Mammary epithelial cell (primary cell): ENCODE data around the gene PRSS33.

Experiments used
- EZH2 ChIP-seq: IDR thresholded peaks from 2 replicates; pipeline ENCODE4 v1.6.1; 2012; ENCODE audit warnings: low read length, inconsistent platforms, borderline replicate concordance
- TF ChIP-seq, protein P1 (sequence below), 2 donors: IDR thresholded peaks in 1 of 2; conservative IDR thresholded peaks in 1 of 2; 2 replicates each; pipeline ENCODE4 v1.5.1; 2011 to 2012; ENCODE audit warnings: inconsistent platforms in 2 of 2, low read length in 2 of 2, mild to moderate bottlenecking in 2 of 2, control low read depth in 1 of 2, low read depth in 1 of 2; ENCODE audit not compliant: insufficient read depth in 1 of 2; ENCODE audit errors: extremely low read depth in 1 of 2

DNA sequence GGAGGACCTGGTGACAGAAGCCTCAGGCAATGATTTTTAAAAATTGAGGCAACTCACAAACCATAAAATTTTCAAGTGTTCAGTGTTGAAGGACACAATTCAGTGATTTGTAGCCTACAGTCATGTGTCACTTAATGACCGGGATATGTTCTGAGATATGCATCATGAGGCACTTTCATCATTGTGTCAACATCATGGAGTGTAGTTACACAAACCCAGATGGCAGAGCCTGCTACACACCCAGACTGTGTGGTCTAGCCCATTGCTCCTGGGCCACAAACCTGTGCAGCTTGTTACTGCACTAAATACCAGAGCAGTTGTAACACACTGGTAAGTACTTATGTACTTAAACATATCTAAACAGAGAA, 12.5 kb upstream of the PRSS33 start:
- TF ChIP-seq, protein P1, sequence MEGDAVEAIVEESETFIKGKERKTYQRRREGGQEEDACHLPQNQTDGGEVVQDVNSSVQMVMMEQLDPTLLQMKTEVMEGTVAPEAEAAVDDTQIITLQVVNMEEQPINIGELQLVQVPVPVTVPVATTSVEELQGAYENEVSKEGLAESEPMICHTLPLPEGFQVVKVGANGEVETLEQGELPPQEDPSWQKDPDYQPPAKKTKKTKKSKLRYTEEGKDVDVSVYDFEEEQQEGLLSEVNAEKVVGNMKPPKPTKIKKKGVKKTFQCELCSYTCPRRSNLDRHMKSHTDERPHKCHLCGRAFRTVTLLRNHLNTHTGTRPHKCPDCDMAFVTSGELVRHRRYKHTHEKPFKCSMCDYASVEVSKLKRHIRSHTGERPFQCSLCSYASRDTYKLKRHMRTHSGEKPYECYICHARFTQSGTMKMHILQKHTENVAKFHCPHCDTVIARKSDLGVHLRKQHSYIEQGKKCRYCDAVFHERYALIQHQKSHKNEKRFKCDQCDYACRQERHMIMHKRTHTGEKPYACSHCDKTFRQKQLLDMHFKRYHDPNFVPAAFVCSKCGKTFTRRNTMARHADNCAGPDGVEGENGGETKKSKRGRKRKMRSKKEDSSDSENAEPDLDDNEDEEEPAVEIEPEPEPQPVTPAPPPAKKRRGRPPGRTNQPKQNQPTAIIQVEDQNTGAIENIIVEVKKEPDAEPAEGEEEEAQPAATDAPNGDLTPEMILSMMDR (conservative IDR thresholded peaks at IDR 0.05 in 1 of 2, IDR thresholded peaks at IDR 0.05 in 1 of 2; ENCODE audit: extremely low read depth in 1 of 2, insufficient read depth in 1 of 2, low read depth in 1 of 2, low read length in 2 of 2) = no peak
- TF ChIP-seq EZH2 = no peak
